ENCODE results near the gene UROC1.

The UROC1 gene

DNA sequence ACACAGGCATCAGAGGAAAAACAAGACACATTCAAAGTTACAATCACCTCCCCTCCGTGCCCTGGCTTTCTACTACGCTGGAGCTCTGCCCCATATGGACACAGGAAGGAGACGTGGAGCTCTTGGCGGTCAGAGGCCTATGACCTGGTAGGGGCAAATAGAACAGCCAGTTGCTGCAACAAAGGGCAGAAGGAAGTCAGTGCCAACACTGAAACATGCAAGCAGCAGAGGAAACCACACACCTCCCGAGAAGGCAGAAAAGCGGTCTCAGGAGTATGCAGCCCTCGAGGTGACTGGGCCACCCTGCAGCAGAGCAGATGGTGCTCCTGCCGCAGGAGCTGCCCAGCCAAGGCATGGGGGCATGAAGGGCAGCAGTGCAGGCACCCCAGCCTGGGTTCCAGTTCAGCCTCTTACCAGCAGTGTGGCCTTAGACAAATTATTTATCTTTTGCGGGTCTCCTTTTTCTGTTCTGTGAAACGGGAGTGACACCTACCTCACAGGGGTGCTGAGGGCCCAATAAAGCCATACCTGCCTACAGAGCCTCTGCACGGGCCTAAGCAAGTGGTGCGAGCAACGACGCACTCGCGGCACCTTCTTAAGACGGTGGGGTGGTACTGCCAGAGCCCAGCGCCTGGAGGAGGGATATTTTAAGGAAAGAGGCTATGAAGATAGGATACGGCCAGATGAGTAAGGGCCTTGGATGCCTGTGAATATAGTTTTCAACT lies 50.5 kb downstream of the UROC1 start:
- no peaks in the 10 kb centered on the region for H3K4me1 ChIP-seq (ENCODE audit: insufficient read depth, low read length)
- H3K27me3 ChIP-seq (ENCODE audit: insufficient read depth, low read length) = no peaks in the 10 kb centered on the region
- peaks cover 97% of the 10 kb centered on the region for H3K36me3 ChIP-seq (ENCODE audit: insufficient read depth, low read depth, low read length)
- H3K27ac ChIP-seq (ENCODE audit: low read length) = no peak overlapping the region
- no peak overlapping the region for H3K4me3 ChIP-seq (ENCODE audit: low read length)
- H3K9ac ChIP-seq (ENCODE audit: low read depth, low read length) = no peak overlapping the region
- H3K9me3 ChIP-seq (ENCODE audit: insufficient read depth, low read depth, low read length) = no peaks in the 10 kb centered on the region

GRCh38 chr3:126465928-126466544 lies 51.5 kb downstream of the UROC1 start:
- no peaks in the 10 kb centered on the region for H3K27me3 ChIP-seq (ENCODE audit: insufficient read depth, low read length)
- no peak overlapping the region for H3K4me3 ChIP-seq (ENCODE audit: low read length)
- peaks cover 97% of the 10 kb centered on the region for H3K36me3 ChIP-seq (ENCODE audit: insufficient read depth, low read depth, low read length)
- H3K9ac ChIP-seq (ENCODE audit: low read depth, low read length) = no peak overlapping the region
- no peak overlapping the region for H3K27ac ChIP-seq (ENCODE audit: low read length)
- H3K9me3 ChIP-seq (ENCODE audit: insufficient read depth, low read depth, low read length) = no peaks in the 10 kb centered on the region
- no peaks in the 10 kb centered on the region for H3K4me1 ChIP-seq (ENCODE audit: insufficient read depth, low read length)

DNA sequence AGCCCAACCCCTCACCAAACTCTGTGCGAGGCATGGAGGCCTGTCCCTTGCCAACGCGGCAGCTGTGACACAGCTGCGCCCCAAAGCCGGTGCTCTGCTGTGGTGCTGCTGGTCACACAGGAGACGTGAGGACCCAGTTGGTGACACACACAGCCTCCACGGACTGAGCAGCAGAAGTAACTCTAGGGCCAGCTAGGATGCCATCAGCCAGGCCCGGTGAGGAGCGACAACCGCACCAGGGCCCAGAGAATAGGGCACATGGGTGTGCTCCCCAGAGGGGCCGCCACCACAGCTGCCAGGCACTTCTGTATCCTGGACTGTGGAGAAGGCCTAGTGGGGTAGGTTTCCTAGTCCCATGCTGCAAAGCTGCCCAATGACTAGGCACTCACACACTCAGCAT lies 52.6 kb downstream of the UROC1 start:
- H3K9me3 ChIP-seq (ENCODE audit: insufficient read depth, low read depth, low read length) = no peaks in the 10 kb centered on the region
- H3K27ac ChIP-seq (ENCODE audit: low read length) = no peak overlapping the region
- H3K36me3 ChIP-seq (ENCODE audit: insufficient read depth, low read depth, low read length) = peaks cover 97% of the 10 kb centered on the region
- H3K4me3 ChIP-seq (ENCODE audit: low read length) = no peak overlapping the region
- H3K4me1 ChIP-seq (ENCODE audit: insufficient read depth, low read length) = no peaks in the 10 kb centered on the region
- H3K9ac ChIP-seq (ENCODE audit: low read depth, low read length) = no peak overlapping the region
- no peaks in the 10 kb centered on the region for H3K27me3 ChIP-seq (ENCODE audit: insufficient read depth, low read length)

DNA sequence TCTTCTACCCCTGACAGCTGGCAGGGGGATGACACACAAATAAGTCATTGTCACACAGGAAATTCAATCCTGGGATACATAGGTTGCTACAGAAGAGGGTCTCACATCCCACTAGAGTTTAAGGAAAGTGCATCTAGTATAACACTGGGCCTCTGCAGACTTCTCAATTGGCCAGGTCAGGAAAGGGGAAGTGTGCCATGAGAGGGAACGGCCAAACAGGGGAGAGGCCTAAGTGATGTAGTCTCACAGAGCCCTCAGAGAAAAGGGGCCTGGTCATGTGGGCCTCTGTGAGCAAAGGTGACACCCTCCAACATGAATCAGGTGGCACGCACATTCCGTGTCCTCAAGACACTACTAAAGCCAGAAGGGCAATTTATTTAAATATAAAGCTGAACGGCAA lies 53.1 kb downstream of the UROC1 start:
- Histone ChIP-seq H3K4me1 (ENCODE audit: insufficient read depth, low read length) (no peaks in the 10 kb centered on the region), H3K36me3 (ENCODE audit: insufficient read depth, low read depth, low read length) (peaks cover 97% of the 10 kb centered on the region)

DNA sequence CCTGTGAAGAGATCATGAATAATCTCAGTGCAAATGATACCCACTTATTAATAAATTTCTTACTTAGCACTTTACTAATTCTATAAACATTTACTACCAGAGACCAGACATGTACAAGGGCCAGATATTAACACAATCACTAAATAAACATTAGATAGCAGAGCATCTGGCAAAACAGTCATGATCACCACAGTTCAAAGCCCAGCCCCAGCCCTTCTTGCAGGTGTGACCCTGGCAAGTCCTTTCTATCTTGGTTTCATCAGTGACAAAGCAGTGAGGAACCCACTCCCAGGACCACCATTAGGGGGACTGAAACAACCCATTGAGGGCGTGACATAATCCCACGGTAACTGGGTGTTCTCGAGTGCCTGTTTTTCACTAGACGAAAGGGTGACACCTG lies 53.5 kb downstream of the UROC1 start:
- H3K36me3 ChIP-seq (ENCODE audit: insufficient read depth, low read depth, low read length) = peaks cover 97% of the 10 kb centered on the region
- no peak overlapping the region for H3K9ac ChIP-seq (ENCODE audit: low read depth, low read length)
- no peaks in the 10 kb centered on the region for H3K27me3 ChIP-seq (ENCODE audit: insufficient read depth, low read length)
- no peak overlapping the region for H3K27ac ChIP-seq (ENCODE audit: low read length)
- H3K4me1 ChIP-seq (ENCODE audit: insufficient read depth, low read length) = no peaks in the 10 kb centered on the region
- no peak overlapping the region for H3K4me3 ChIP-seq (ENCODE audit: low read length)
- no peaks in the 10 kb centered on the region for H3K9me3 ChIP-seq (ENCODE audit: insufficient read depth, low read depth, low read length)

More for the DNA sequence above, 53.1 kb downstream of the UROC1 start:
- Histone ChIP-seq H3K9ac (ENCODE audit: low read depth, low read length) (no peak overlapping the region), H3K4me3 (ENCODE audit: low read length) (no peak overlapping the region), H3K27me3 (ENCODE audit: insufficient read depth, low read length) (no peaks in the 10 kb centered on the region), H3K9me3 (ENCODE audit: insufficient read depth, low read depth, low read length) (no peaks in the 10 kb centered on the region), H3K27ac (ENCODE audit: low read length) (no peak overlapping the region)

GRCh38 chr3:126463521-126463920 lies 54.1 kb downstream of the UROC1 start:
- H3K4me3 ChIP-seq (ENCODE audit: low read length) = no peak overlapping the region
- no peak overlapping the region for H3K27ac ChIP-seq (ENCODE audit: low read length)
- H3K9me3 ChIP-seq (ENCODE audit: insufficient read depth, low read depth, low read length) = no peaks in the 10 kb centered on the region
- H3K36me3 ChIP-seq (ENCODE audit: insufficient read depth, low read depth, low read length) = peaks cover 97% of the 10 kb centered on the region
- H3K9ac ChIP-seq (ENCODE audit: low read depth, low read length) = no peak overlapping the region
- no peaks in the 10 kb centered on the region for H3K4me1 ChIP-seq (ENCODE audit: insufficient read depth, low read length)
- H3K27me3 ChIP-seq (ENCODE audit: insufficient read depth, low read length) = no peaks in the 10 kb centered on the region

GRCh38 chr3:126461450-126462070 lies 56.0 kb downstream of the UROC1 start:
- no peak overlapping the region for H3K4me3 ChIP-seq (ENCODE audit: low read length)
- no peaks in the 10 kb centered on the region for H3K27me3 ChIP-seq (ENCODE audit: insufficient read depth, low read length)
- no peak overlapping the region for H3K9ac ChIP-seq (ENCODE audit: low read depth, low read length)
- H3K27ac ChIP-seq (ENCODE audit: low read length) = no peak overlapping the region
- H3K4me1 ChIP-seq (ENCODE audit: insufficient read depth, low read length) = no peaks in the 10 kb centered on the region
- no peaks in the 10 kb centered on the region for H3K9me3 ChIP-seq (ENCODE audit: insufficient read depth, low read depth, low read length)
- H3K36me3 ChIP-seq (ENCODE audit: insufficient read depth, low read depth, low read length) = peaks cover 96% of the 10 kb centered on the region

DNA sequence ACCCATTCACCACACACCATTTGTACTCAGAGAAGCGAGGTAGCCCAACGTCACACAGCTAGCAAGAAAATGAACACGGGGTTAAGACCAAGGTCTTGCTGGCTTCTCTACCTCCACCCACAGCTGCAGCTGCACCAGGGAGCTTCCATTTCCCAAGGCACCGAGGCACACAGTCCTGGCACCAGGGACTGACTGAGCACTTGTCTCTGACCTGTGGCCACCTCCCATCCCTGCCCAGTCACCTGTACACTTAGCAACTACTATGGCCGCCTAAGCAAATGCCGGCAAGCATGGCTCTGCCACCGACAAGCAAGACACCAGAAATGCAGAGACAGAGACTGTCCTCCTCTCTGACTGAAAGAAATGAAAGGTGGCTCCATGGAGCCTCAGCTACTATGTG lies 57.2 kb downstream of the UROC1 start:
- Histone ChIP-seq H3K36me3 (ENCODE audit: insufficient read depth, low read depth, low read length) (peaks cover 87% of the 10 kb centered on the region), H3K9me3 (ENCODE audit: insufficient read depth, low read depth, low read length) (no peaks in the 10 kb centered on the region), H3K4me3 (ENCODE audit: low read length) (no peak overlapping the region), H3K27me3 (ENCODE audit: insufficient read depth, low read length) (no peaks in the 10 kb centered on the region), H3K27ac (ENCODE audit: low read length) (no peak overlapping the region), H3K4me1 (ENCODE audit: insufficient read depth, low read length) (no peaks in the 10 kb centered on the region), H3K9ac (ENCODE audit: low read depth, low read length) (no peak overlapping the region)

GRCh38 chr3:126459763-126460127 lies 57.8 kb downstream of the UROC1 start:
- Histone ChIP-seq H3K4me1 (ENCODE audit: insufficient read depth, low read length) (no peaks in the 10 kb centered on the region), H3K36me3 (ENCODE audit: insufficient read depth, low read depth, low read length) (peaks cover 87% of the 10 kb centered on the region), H3K9me3 (ENCODE audit: insufficient read depth, low read depth, low read length) (no peaks in the 10 kb centered on the region), H3K27ac (ENCODE audit: low read length) (no peak overlapping the region), H3K4me3 (ENCODE audit: low read length) (no peak overlapping the region), H3K9ac (ENCODE audit: low read depth, low read length) (no peak overlapping the region), H3K27me3 (ENCODE audit: insufficient read depth, low read length) (no peaks in the 10 kb centered on the region)

DNA sequence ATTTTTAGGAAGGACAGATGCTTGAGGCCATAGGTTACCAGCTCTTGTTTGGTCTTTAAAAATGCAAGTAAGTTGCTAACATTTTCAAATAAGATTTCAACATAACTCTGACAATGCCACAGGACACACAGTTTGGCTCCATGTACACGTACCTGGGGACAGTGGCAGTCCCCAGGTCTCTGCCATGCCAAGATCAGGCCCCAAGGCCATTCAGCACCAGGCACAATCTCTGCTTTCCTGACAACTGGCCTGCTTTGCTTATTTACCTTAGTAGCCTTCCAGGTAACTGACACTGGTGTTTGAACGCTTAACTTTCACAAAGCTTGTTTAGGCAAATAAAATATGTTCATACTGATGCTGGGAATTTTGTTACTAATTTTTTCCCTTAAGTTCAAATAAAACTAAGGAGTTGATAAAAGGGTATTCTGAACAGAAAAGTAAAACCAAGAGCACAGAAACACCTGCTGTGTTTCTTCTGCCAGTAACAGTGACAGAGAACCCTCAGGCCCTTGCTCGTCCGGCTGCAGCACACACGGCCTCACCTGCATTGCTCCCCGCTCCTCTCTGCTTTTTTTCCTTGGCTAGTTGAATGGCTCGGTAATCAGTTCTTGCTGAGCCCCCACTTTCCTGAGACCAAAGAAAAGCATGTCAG lies 58.3 kb downstream of the UROC1 start:
- Histone ChIP-seq H3K4me3 (ENCODE audit: low read length) (no peak overlapping the region), H3K4me1 (ENCODE audit: insufficient read depth, low read length) (no peaks in the 10 kb centered on the region), H3K9ac (ENCODE audit: low read depth, low read length) (no peak overlapping the region), H3K27ac (ENCODE audit: low read length) (no peak overlapping the region), H3K36me3 (ENCODE audit: insufficient read depth, low read depth, low read length) (peaks cover 87% of the 10 kb centered on the region), H3K9me3 (ENCODE audit: insufficient read depth, low read depth, low read length) (no peaks in the 10 kb centered on the region), H3K27me3 (ENCODE audit: insufficient read depth, low read length) (no peaks in the 10 kb centered on the region)

DNA sequence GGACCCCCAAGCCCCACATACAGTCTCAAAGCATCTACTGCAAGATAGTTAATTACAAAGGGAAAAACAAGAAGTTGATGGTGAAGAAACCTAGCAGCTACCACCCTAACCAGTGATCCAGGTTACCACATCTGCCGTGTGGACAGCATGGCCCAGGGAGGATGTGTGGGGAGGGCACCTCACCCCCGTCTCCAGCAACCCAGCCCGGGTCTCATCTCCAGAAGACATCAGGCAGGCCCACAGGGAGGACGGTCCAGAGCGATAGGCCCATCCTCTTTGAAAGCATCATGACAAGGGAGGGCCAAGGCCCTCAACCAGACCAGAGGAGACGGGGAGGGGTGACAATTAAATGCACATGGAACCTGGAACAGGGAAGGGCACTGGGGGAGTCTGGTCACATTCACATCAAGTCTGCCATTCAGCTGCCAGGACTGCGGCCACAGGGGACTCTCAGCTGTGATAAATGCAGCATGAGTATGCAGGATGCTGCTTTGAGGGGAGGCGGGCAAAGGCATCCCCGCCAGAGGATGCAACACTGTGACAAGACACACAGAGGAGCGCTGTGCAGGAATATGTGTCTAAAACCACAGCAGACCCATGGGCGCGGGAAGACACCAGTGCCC lies 60.7 kb downstream of the UROC1 start:
- Histone ChIP-seq H3K27ac (ENCODE audit: low read length) (no peak overlapping the region), H3K4me3 (ENCODE audit: low read length) (no peak overlapping the region), H3K4me1 (ENCODE audit: insufficient read depth, low read length) (no peaks in the 10 kb centered on the region), H3K9me3 (ENCODE audit: insufficient read depth, low read depth, low read length) (no peaks in the 10 kb centered on the region), H3K36me3 (ENCODE audit: insufficient read depth, low read depth, low read length) (peaks cover 84% of the 10 kb centered on the region), H3K9ac (ENCODE audit: low read depth, low read length) (no peak overlapping the region), H3K27me3 (ENCODE audit: insufficient read depth, low read length) (no peaks in the 10 kb centered on the region)
